DLD1 (cell line): Measurements from ENCODE around the gene SPAG17.

Experiments used
- in situ Hi-C: cut with HindIII; loops from 2 replicates; pipeline ENCODE4 v1.10.0; 2017; ENCODE audit warnings: low sequenced_read_pairs

SPAG17 gene

DNA sequence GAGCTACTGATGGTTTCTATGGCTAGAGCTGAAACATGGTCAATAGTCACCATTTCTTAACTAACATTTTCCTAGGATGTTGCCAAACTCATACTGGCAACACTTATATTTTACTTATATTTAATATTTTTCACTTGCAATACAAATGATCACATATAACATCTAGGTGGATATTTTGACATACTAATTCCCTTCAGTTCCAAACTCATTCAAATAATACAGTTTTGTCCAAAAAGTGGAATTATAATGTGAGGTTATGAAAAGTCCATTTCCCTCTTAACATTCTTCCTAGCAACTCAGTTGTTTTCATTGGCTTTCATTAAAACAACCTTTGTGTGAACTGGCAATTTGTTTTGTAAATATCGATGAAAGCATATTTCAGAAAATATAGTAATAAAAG, 16.0 kb downstream of the SPAG17 start:
- in situ Hi-C loops, result loop anchor here (25.0 kb wide), 1 partner anchor 93 kb away; no protein-coding TSS in a partner anchor

DNA sequence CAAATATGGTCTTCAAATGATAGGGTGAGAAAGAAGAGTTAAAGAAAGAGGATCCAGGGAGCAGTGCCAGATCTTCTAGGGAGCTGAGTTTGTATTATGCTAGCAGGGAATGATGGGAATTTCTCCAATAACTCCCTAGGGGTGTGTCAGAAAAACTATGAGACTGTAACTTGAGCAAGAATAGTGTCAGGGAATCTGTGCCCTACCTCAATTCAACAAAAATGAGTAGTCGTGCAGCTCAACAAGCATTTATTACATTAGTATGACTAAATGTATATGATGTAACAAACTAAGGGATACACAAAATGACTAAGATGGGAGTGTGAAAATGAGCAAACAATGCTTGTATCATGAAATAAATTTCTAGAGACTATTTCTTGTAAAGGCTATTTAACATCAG, 24.2 kb downstream of the SPAG17 start:
- in situ Hi-C loops, result loop anchor here (25.0 kb wide), 1 partner anchor 101 kb away; no protein-coding TSS in a partner anchor

DNA sequence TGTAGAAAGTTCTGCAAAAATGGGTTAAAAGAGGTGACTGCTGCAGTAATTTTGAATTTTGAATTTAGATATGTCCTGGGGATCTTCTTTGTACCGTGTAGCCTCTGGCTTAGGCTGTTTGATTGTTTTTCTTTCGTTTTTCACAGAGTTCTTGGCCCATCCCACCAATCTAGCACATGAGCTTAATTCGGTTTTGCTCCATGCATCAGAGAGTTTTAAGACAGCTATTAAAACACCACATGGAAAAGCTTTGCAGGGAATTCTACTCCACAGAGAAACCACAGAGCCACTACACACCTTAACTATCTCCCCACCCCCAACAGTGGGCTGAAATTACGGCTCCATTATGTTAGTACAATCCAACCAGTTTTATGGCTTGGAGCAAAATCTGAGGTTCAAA, 25.5 kb downstream of the SPAG17 start:
- in situ Hi-C loops, result loop anchor here (25.0 kb wide), 1 partner anchor 103 kb away; no protein-coding TSS in a partner anchor

DNA sequence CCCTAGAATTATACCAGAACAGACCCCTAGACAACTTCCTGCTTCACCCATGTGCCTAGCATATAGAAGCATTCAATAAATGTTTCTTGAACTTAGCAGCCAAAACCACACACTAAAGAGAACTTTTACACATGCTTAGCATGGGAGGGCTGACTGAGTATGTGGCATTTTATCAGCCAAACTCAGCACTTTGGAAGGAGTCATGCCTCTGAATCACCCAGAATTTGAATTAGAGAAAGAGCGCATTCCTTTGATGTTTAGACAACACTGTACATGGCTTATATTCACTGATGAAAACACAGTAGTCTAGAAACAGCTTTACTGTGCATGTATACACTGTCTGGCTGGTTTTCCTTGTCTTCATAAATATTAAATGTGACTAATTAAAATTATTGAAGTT, 26.1 kb downstream of the SPAG17 start:
- in situ Hi-C loops, result loop anchor here (25.0 kb wide), 1 partner anchor 103 kb away; no protein-coding TSS in a partner anchor

DNA sequence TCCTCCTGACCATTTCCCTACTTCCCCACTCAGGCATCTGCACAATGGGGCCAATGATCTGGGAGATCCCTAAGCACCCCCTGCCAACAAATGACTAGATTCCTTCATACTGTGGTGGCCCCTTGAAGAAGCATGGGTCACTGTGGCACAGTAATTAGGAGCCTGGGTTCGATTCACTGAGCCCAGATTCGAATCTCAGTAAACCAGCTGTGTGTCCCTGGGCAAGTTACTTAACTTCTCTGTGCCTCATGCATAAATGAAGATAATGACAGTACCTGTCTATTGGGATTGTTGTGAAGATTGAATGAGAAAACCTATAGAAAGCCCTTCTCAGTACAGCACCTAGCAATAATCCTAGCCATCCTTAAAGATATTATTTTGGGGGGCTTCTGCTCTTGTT, 27.5 kb downstream of the SPAG17 start:
- in situ Hi-C loops, result loop anchor here (25.0 kb wide), 1 partner anchor 105 kb away; no protein-coding TSS in a partner anchor

DNA sequence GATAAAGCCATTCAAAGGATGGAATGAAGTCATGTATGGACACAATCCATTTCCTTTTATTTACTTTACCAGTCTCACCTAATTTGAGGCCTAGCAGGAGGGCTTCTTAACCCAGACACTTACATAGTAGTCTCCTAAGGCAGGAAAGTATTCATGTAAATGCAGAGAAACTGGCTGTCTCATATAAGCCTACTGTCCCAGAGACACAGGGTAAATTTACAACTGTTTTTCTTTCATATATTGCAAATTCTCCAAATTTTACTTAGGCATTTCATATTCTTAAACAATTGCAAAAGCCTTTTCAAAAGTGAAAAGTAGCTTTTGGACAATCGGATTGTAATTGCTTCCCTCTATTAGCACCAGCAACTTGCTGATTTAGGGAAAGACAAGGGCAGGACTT, 29.9 kb downstream of the SPAG17 start:
- in situ Hi-C loops, result loop anchor here (25.0 kb wide), 1 partner anchor 107 kb away; no protein-coding TSS in a partner anchor

DNA sequence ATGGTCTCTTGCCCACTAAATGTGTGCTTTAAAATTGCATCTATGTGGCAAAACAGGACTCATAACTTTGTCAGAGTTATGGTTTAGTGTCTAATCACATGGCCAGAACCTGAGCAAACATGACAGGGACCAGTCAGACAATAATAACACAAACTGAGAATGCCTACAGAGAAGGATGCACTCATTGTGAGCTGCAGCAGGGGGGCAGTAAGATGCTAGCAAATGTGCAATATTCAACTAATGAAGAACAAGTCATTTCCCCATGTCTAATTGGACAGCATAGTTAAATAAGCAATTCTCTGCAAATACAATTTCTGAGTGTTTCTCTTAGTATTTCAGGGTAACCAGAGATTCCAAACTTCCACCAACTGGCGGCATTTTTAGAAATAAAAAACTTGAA, 30.8 kb downstream of the SPAG17 start:
- in situ Hi-C loops, result loop anchor here (25.0 kb wide), 1 partner anchor 108 kb away; no protein-coding TSS in a partner anchor

DNA sequence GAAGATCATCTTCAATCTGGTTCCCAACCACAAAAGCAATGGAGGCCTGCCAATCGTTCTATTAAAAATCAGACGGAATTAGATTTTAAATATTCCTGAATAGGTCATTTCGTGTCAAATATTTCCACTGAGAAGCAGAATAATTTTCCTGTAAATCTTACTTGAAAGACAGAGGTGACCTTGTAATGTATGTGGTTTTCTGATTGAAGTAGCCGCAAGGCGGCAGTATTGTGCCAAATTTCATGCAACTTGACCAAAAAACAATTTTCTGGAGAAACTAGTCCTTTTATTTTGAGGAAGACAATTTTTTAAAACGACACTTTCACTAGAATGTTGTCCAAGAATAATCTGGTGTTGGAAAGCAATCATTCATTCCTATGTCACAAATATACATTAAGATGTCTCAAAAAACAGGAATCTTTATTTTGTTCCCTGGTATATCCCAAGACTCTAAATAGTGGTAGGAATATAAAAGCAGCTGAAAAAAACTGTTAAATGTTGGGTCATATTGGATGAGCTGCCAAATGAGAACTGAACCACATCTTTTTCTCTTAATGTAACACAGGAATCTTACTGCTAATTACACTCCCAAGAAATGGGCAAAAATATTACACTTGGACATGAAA, 33.6 kb downstream of the SPAG17 start:
- in situ Hi-C loops, result loop anchor here (25.0 kb wide), 1 partner anchor 111 kb away; no protein-coding TSS in a partner anchor

DNA sequence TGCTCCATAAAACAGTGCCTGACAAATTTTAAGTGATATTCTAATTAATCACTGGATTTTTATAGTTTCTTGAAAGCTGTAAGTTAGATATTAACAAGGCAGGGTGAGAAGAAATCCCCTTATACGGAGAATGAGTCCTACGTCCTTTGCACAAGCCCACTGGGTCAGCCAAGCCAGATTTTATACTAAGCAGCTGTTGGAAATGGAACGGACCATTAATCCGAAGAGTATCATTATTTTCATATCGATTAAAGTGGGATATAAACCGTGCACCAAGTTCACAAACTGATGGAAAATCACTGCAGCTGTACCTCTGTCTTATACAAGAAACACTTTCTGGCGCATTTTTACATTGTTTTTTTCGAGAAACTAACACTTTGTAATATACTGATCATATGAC, 35.2 kb downstream of the SPAG17 start:
- in situ Hi-C loops, result loop anchor here (25.0 kb wide), 2 partner anchors 113 to 163 kb away; no protein-coding TSS in a partner anchor

DNA sequence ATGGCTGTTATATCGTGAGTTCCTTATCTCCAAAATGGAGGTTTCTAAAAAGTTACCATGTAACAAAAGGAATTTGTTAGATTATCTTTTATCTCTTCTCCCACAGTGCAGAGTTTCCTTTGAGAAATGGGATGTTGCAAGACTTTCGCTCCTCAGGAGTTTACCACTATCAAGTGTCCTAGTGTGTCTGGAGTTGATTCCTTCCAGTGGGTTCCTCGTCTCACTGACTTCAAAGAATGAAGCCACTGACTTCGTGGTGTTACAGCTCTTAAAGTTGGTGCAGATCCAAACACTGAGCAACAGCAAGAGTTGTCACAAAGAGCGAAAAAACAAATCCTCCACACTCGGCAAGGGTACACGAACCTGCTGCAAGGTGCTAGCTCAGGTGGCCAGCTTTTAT, 37.0 kb downstream of the SPAG17 start:
- in situ Hi-C loops, result loop anchor here (25.0 kb wide), 1 partner anchor 164 kb away; no protein-coding TSS in a partner anchor

DNA sequence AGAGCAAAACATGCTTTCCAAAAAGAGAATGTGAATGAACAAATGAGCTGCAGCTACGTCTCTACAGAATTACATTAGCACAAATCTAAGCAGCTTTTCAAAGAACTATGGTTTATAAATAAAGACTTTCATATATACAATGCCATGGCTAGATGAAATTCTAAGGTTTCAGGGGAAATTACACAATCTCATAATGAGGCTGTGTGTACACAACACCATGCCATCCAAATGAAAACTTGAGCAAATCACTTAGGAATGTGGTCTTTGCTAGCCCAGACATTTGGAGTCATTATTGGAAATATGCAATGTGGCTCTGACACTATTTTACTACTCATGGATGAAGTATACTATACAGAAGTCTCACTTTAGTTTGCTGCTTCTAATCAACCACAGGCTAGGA, 37.5 kb downstream of the SPAG17 start:
- in situ Hi-C loops, result loop anchor here (25.0 kb wide), 1 partner anchor 165 kb away; no protein-coding TSS in a partner anchor

DNA sequence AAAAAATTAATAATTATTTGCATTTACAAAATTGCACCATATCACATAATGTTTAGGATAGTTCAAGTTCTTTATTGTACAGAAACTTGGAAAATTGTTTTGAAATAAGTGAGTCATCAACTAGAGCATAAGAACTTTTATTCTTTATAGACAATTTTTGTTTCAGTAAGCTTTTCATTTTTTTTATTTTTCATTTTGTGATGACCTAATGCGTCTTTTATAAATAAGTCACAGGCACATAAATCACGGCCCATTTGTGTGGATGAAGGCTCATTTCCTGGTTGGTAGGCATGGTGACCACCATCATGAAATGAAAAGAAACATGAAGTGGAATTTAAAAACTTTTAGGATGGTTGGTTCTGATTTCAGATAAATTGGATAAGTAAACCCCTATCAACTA, 39.3 kb downstream of the SPAG17 start:
- in situ Hi-C loops, result loop anchor here (25.0 kb wide), 1 partner anchor 167 kb away; no protein-coding TSS in a partner anchor

DNA sequence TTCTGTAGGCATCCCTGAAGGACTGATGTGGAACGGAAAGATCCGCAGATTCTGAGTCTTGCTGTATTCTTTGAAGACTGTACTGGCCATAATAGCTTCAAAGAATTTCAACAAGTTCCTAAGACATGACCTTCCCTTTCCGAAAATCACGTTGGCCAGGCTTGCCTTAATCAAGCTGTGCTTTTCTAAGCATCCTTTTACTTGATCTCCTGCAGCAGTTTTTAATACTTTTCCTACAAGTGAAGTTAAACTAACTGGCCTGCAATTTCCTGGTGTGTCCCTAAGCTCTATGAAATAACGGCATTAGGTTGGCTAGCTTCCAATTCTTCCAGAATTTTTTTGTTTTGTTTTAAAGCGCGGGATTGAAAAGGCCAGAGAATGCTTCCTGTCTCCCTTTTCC, 40.3 kb downstream of the SPAG17 start:
- in situ Hi-C loops, result loop anchor here (25.0 kb wide), 1 partner anchor 168 kb away; no protein-coding TSS in a partner anchor

DNA sequence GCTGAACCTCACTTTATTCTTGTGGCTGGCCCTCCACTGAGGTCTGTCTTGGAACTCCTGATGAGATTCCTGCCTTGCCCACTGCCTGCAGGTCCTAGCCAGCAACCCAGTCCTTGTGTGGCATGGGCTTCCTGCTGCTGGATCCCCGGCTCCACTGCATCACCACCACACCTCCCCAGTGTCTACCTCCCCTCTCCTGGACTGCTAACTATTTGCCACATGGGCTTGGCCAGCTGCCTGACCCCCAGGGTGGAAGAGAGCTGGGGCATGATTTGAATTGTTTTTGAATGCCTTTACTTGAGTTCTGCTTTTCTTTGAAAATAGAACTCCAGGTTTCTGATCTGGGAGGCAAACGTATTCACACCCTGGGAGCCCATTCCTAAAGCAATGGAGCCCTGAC, 41.2 kb downstream of the SPAG17 start:
- in situ Hi-C loops, result loop anchor here (25.0 kb wide), 1 partner anchor 168 kb away; no protein-coding TSS in a partner anchor

DNA sequence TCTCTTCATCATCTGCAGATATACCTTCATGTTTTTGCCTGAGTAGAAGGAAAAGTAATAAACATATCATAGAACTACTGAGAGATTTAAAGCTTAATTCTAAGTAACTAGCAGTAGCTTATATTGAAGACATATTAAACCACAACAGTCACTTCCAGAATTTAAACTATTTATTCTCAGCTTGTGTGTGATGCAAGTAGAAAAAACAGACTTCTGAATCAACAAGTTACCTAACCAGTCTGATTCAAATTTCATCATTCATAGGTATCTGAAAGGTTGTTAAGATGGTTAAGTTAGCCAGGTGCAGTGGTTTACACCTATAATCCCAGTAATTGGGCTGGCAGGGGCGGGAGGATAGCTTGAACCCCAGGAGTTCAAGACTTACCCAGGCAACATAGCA, 41.9 kb downstream of the SPAG17 start:
- in situ Hi-C loops, result loop anchor here (25.0 kb wide), 1 partner anchor 169 kb away; no protein-coding TSS in a partner anchor

DNA sequence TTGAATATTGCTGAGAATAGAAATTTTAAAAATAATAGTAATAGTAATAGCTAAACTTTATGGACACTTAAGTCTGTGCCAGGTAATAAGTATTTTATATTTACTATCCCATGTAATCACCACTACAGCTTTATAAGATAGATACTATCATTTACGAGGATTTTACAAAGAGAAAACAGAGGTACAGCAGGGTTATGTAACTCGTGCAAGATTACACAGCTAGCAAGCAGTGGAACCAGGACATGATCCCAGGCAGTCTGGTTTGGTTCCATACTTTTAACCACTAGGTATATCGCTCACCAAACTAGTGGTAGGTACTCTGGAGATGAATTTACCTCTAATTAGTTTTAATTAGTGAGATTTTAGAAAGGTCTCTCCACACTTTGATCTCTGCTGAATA, 42.5 kb downstream of the SPAG17 start:
- in situ Hi-C loops, result loop anchor here (25.0 kb wide), 1 partner anchor 170 kb away; no protein-coding TSS in a partner anchor

DNA sequence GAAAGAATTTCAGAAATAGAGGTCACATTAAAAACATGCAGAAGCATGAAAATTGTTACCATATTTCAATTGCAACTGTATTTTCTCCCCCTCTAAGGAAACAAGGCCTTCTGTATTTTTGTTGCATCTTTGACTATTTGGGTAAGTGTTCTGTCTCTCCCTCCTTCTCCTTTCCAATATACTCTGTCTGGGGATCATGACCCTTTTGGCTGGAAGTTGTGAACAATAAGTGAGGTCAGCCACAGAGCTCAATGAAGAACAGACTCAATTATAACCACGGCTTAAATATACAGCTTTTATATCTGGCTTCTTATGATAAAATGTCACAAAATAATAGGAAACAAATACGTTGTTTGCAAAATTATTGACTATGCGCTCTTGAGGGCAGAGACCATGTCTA, 47.1 kb downstream of the SPAG17 start:
- in situ Hi-C loops, result loop anchor here (25.0 kb wide), 1 partner anchor 174 kb away; no protein-coding TSS in a partner anchor

DNA sequence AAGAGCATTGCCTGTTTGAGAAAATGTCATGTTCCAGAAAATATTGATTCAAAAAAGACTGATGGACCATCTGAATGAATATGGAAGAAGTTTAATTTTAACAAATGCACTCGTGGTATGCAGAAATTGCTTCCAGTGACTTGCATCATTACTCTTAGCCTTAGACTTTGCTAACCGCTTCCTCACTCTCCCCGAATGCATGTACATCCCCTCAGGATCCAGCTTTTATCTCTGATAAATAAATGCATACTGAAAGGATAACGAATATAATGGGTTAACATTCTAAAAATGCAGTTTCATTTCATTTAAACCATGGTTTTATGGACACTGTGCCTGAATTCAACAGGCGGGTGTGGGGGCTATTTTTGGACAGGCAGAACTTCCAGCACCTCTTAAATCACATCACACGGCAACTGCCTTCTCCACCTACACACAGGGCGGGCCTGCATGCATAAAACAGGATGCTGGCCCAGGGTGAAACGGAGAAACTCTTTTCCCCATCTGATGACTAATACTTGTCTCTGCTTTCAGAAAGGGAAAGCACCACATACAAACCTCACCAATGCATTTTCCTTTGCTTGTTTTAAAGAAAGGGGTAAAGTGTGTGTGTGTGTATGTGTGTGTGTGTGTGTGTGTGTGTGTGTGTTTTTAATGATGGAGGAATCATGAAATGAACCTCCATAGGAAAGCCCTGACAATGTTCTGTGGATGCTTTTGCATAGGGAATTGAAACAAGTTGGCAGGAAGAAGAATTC, 48.7 kb downstream of the SPAG17 start:
- in situ Hi-C loops, result loop anchor here (25.0 kb wide), 1 partner anchor 176 kb away; no protein-coding TSS in a partner anchor

DNA sequence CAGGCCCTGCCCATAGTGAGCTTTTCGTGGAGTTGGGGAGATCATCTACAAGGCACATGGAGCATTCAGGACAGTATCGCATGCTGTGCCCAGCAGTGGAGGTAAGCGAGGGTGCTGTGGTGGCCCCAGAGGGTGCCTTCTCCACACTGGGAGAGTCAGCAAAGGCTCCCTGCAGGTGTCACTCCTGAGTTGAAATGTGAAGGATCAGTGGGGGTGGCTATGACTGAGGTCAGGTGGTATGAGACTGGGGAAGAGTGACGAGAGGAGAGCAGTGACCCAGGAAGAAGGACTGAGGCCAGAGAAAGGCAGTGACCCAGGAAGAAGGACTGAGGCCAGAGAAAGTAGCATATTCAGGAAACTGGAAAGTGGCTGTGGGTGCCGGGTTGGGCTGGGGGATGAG, 53.0 kb downstream of the SPAG17 start:
- in situ Hi-C loops, result loop anchor here (25.0 kb wide), 1 partner anchor 180 kb away; no protein-coding TSS in a partner anchor

DNA sequence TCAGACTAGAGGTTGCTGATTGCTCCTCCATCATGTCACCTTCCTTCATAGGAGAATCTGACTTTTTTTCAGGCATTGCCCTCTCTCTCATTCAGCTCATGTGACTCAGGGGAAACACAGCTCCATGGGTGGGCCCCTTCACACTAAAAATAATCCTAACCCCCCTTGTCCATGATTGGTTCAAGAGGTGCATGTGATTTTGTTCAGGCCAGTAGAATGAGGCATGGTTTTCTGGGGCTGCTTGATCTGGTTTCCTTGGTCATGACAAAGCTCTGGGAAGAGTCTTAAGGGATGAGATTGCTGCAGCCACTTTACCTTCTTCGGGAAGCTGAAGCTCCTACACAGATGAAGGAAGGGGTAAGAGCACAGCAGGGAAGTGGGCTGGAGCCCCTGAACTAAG, 56.3 kb downstream of the SPAG17 start:
- in situ Hi-C loops, result loop anchor here (25.0 kb wide), 1 partner anchor 184 kb away; no protein-coding TSS in a partner anchor

DNA sequence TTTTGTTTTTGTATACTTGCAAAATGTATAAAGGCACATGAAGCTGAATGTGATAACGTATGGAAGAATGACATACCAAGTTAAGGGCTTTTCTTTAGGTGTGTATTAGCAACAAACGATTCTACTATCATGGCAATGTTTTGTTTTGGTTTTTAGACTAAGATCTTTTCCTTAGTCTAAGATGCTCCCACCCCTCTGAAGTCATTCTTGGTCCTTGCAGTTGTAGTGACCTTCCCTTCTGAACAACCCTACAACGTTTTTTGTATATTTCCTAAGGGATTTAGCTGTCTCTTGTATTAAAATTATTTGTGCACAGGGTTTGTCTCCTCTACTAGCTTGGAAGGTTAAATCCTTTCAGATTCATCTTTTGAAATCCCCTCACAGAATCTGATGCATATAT, 61.0 kb downstream of the SPAG17 start:
- in situ Hi-C loops, result no loop called here
